Head of caudate nucleus (tissue), 42 donors: ENCODE measurements around the gene SIGLEC15.
A peak's percentile ranks its signal among the peaks of the same experiment; 100 is the strongest.

Experiments
- DNase-seq, 42 donors: peaks; one replicate each; pipeline versions ENCODE4 v3.0.0 to v3.0.0-alpha.2; 2020 to 2021; ENCODE audit warnings: mixed read lengths in 7 of 42
- intact Hi-C: fragments of 100-400 bp; cut with DNase I; formaldehyde crosslinking; loops from one replicate; pipeline ENCODE4 v1.15.0; 2022

Gene SIGLEC15

GRCh38 chr18:45864081-45864480 lies 38.6 kb downstream of the SIGLEC15 start:
- DNase-seq = no peak
- intact Hi-C loops = no loop called here

- DNase-seq = no peak
- intact Hi-C loops = no loop called here
Observed at GRCh38 chr18:45865466-45865865, 40.0 kb downstream of the SIGLEC15 start.

- no peak for DNase-seq
- intact Hi-C loops = loop anchor here (10.0 kb wide), 1 partner anchor 176 kb away; no protein-coding TSS in a partner anchor
Observed at GRCh38 chr18:45870419-45870818, 44.9 kb downstream of the SIGLEC15 start.

- no peak for DNase-seq
- intact Hi-C loops = loop anchor here (10.0 kb wide), 1 partner anchor 177 kb away; no protein-coding TSS in a partner anchor
Observed at GRCh38 chr18:45871431-45872084, 46.1 kb downstream of the SIGLEC15 start.

DNA sequence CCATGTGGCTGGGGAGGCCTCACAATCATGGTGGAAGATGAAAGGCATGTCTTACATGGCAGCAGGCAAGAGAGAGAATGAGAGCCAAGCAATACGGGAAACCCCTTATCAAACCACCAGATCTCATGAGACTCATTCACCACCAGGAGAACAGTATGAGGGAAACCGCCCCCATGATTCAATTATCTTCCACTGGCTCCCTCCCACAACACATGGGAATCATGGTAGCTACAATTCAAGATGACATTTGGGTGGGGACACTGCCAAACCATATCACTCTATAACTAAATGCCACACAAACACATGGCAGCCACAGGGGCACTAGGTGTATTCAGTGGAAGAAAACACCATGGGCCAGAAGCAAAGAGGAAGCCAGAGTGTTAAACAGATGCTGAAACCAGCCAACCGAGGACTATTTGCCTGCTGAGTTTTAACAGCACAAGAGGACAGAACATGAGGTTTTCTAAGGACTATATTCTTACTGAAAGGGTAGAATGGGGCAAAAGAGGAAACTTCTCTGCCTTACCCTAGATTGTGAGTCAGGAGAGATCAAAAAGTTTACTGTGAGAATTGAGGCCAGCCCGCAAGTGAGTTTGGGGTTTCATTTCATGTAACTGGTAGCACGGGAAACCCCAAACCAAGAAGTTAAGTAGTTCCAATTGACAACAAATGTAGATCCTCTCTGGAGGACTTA lies 49.2 kb downstream of the SIGLEC15 start:
- intact Hi-C loops = loop anchor here (10.0 kb wide), 1 partner anchor 180 kb away; no protein-coding TSS in a partner anchor
- no peak for DNase-seq

- DNase-seq = no peak
- intact Hi-C loops = loop anchor here (10.0 kb wide), 1 partner anchor 181 kb away; no protein-coding TSS in a partner anchor
Observed at GRCh38 chr18:45876161-45876560, 50.7 kb downstream of the SIGLEC15 start.

DNA sequence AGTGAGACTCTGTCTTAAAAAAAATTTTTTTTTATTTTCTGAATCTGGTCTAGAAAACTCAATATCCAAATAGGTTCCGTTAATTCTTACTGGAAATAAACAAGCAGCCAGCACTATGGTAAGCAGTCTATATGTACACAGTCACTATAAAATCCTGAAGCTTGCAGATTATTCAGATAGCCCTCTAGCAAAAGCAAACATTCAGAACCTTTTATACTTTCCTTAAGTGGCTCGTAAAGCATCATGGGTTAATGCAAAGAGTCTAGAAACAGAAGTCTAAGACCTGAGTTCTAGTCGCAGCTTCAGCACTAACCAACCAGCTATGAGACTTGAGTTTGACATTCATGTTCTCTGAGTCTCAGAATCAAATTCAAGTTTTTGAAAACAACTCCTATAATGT lies 51.9 kb downstream of the SIGLEC15 start:
- DNase-seq = no peak
- intact Hi-C loops = loop anchor here (10.0 kb wide), 1 partner anchor 183 kb away; no protein-coding TSS in a partner anchor

- peak; percentile 12 to 85 (median 67) for DNase-seq
- intact Hi-C loops = loop anchor here (10.0 kb wide), 1 partner anchor 185 kb away; no protein-coding TSS in a partner anchor
Observed at GRCh38 chr18:45879681-45880655, 54.5 kb downstream of the SIGLEC15 start.

DNA sequence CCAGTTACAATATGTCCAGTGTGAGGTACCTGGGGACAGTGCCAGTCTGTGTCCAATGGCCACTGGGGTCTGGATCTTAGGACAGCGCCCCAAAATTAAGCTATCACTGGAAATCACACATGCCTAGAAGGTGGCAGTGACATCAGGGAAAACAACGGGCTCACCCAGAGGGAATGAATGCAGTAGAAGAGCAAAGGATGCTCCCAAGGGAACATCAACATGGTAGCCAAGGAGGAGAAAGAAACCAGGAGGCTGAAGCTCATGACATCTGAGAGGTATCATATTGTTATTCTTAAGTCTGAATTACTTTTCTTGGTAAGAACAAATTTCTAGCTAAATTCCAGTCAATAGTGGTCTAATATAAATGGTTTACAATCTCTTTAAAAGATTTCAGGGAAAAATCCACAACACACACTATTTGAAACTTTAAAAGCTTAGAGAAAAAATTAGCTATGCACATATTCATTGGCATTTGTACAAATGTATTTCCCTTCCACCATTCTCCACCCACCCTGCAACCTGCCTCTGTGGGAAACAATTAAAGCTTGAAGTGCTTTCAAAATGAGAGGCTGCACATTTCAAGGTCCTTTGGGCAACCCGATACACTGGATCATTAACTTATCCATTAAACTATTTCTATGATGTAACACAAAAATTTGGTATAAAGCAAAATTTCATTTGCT lies 55.5 kb downstream of the SIGLEC15 start:
- intact Hi-C loops = no loop called here
- no peak for DNase-seq

DNA sequence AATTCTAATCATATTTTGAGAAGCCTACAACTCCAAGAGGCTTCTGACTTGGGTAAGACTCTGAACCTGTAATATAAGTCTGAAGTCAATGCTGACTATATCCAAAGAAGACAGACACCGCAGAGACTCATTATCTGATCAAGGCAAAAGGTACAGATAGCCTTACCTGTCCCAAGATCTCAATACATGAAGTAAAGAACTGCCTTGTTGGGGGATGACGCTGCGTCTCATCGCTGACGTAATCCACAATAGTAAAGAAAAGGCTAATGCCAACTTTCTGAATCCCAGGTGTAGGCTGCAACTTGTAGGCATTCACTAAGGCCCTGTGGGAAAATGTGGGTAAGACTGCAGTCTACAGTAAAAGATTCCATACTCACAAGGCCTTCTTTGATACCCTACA lies 62.1 kb downstream of the SIGLEC15 start:
- no peak for DNase-seq
- intact Hi-C loops = no loop called here

GRCh38 chr18:45889419-45890064 lies 64.1 kb downstream of the SIGLEC15 start:
- DNase-seq = no peak
- intact Hi-C loops = no loop called here

GRCh38 chr18:45890606-45891005 lies 65.1 kb downstream of the SIGLEC15 start:
- peak in 1 of 42 donors; percentile 20 for DNase-seq
- intact Hi-C loops = no loop called here

- intact Hi-C loops = no loop called here
- DNase-seq = no peak
Observed at GRCh38 chr18:45891806-45892205, 66.3 kb downstream of the SIGLEC15 start.
